Stimulated activated CD4-positive, alpha-beta T cell treated with anti-CD3 and anti-CD28 coated beads, TNF-alpha, amount 100 ng/mL, for 1 hour (primary cell): Measurements from ENCODE around the gene FGD5.

Source experiments
- DNase-seq, 3 donors: peaks; one replicate each; pipeline ENCODE4 v3.0.0-alpha.2; 2020; ENCODE audit warnings: low read depth in 3 of 3, low spot score in 1 of 3

FGD5 gene

GRCh38 chr3:14959359-14959943 is 140.7 kb downstream of the FGD5 start:
- DNase-seq = no peak

- DNase-seq = no peak
Observed at GRCh38 chr3:14962762-14963161, 144.0 kb downstream of the FGD5 start.

- DNase-seq = no peak
Observed at GRCh38 chr3:14967285-14967684, 148.5 kb downstream of the FGD5 start.

GRCh38 chr3:14969671-14970070 is 150.9 kb downstream of the FGD5 start:
- no peak for DNase-seq

GRCh38 chr3:14976317-14976716 is 157.6 kb downstream of the FGD5 start:
- DNase-seq = no peak

GRCh38 chr3:14980689-14981088 is 161.9 kb downstream of the FGD5 start:
- no peak for DNase-seq
